Panc1 (cell line): ENCODE measurements around the gene MAST4.

Experiments used
- CTCF ChIP-seq: fragments of 450-650 bp; IDR thresholded peaks from 2 replicates; pipeline ENCODE4 v1.5.1; 2017; ENCODE audit warnings: mild to moderate bottlenecking
- POLR2AphosphoS5 ChIP-seq: IDR thresholded peaks from 2 replicates; pipeline ENCODE4 v1.6.1; 2012; ENCODE audit warnings: mild to moderate bottlenecking, low read depth, low read length, moderate library complexity
- REST ChIP-seq, 2 experiments: IDR thresholded peaks; 2 replicates each; pipeline ENCODE4 v1.6.1; 2011 to 2012; ENCODE audit warnings: low read depth in 2 of 2, control low read depth in 1 of 2, low read length in 1 of 2, mild to moderate bottlenecking in 1 of 2, moderate library complexity in 1 of 2; ENCODE audit not compliant: insufficient read depth in 1 of 2
- SIN3A ChIP-seq: IDR thresholded peaks from 2 replicates; pipeline ENCODE4 v1.6.1; 2012; ENCODE audit warnings: low read depth, mild to moderate bottlenecking, low read length, moderate library complexity, borderline replicate concordance; ENCODE audit not compliant: insufficient read depth

GRCh38 chr5:66987540-66987939, 391.3 kb downstream of the MAST4 start:
- TF ChIP-seq REST (IDR thresholded peaks at IDR 0.05; ENCODE audit: insufficient read depth in 1 of 2, low read depth in 2 of 2, low read length in 1 of 2) (no peak), POLR2AphosphoS5 (no peak), SIN3A (no peak), CTCF (no peak)
